Activated CD4-positive, alpha-beta memory T cell treated with anti-CD3 and anti-CD28 coated beads, Interleukin-2, amount 10 ng/mL, durations not matched to agents 7 days and 5 days (primary cell): ENCODE data around the gene SPRTN. TPM values are rescaled to one million over a fixed set of nuclear protein-coding genes. Genes with fewer than 3 reads are reported as not detected.

ENCODE experiments used
- total RNA-seq, 2 experiments: library from RNA; stranded (reverse); gene quantifications; one replicate each; pipeline ENCODE4 v1.2.3, GENCODE V29; 2021

Gene SPRTN
- total RNA-seq, 2 experiments from 2014 or later: 14.8 to 15.6 TPM

Other genes starting within 250 kb of the SPRTN start
- gene TRIM67, start 176.2 kb upstream of the SPRTN start, total RNA-seq: not detected
- gene GNPAT, start 97.1 kb upstream of the SPRTN start, total RNA-seq: 10 to 100 TPM; 44.6 to 45.2 TPM
- gene EXOC8, start 441 bp upstream of the SPRTN start, total RNA-seq: 10 to 100 TPM; 21.9 to 22.7 TPM
- 10 to 100 TPM; 38.8 to 38.9 TPM for gene EGLN1, start 84.0 kb downstream of the SPRTN start, total RNA-seq
- 10 to 100 TPM; 44.4 to 48.7 TPM for gene TSNAX, start 190.4 kb downstream of the SPRTN start, total RNA-seq